ENCODE measurements around the gene PLSCR5. TPM values are rescaled to one million over a fixed set of nuclear protein-coding genes. Genes with fewer than 3 reads are reported as not detected.

PLSCR5 gene
- total RNA-seq, 1 donor, result not detected

GRCh38 chr3:146550743-146551510 is 54.2 kb downstream of the PLSCR5 start:
- H3K4me3 ChIP-seq (ENCODE audit: low read depth, low read length), result no peak overlapping the region
- no peak for TF ChIP-seq CTCF (IDR thresholded peaks at IDR 0.05; ENCODE audit: insufficient read depth, low read depth, low read length)
- DNase-seq (ENCODE audit: low read depth), result peak; percentile 96

- no peak for TF ChIP-seq CTCF (IDR thresholded peaks at IDR 0.05; ENCODE audit: insufficient read depth, low read depth, low read length)
- H3K4me3 ChIP-seq (ENCODE audit: low read depth, low read length), result no peak overlapping the region
- DNase-seq (ENCODE audit: low read depth), result peak; percentile 37
Observed at GRCh38 chr3:146550070-146550615, 55.0 kb downstream of the PLSCR5 start.

GRCh38 chr3:146547235-146547835 is 57.8 kb downstream of the PLSCR5 start:
- no peak for DNase-seq (ENCODE audit: low read depth)
- TF ChIP-seq CTCF (IDR thresholded peaks at IDR 0.05; ENCODE audit: insufficient read depth, low read depth, low read length), result no peak
- H3K4me3 ChIP-seq (ENCODE audit: low read depth, low read length), result no peak overlapping the region

- TF ChIP-seq CTCF (IDR thresholded peaks at IDR 0.05; ENCODE audit: insufficient read depth, low read depth, low read length), result no peak
- no peak overlapping the region for H3K4me3 ChIP-seq (ENCODE audit: low read depth, low read length)
- DNase-seq (ENCODE audit: low read depth), result no peak
Observed at GRCh38 chr3:146546366-146546965, 58.7 kb downstream of the PLSCR5 start.

GRCh38 chr3:146544929-146545528 is 60.1 kb downstream of the PLSCR5 start:
- peak overlapping the region; percentile 89 for H3K4me3 ChIP-seq (ENCODE audit: low read depth, low read length)
- TF ChIP-seq CTCF (IDR thresholded peaks at IDR 0.05; ENCODE audit: insufficient read depth, low read depth, low read length), result no peak
- no peak for DNase-seq (ENCODE audit: low read depth)

- peak within 1 kb of the TSS; percentile 89 for H3K4me3 ChIP-seq (ENCODE audit: low read depth, low read length)
- peak; percentile 98 for DNase-seq (ENCODE audit: low read depth)
- TF ChIP-seq CTCF (IDR thresholded peaks at IDR 0.05; ENCODE audit: insufficient read depth, low read depth, low read length), result no peak
Observed at GRCh38 chr3:146544002-146544928, 60.9 kb downstream of the PLSCR5 start, which contains the start of gene PLSCR1. TSS of gene PLSCR1 (minus strand) at chr3:146544607. CDS start at chr3:146536552, 8,055 bp downstream.
